Fibroblast of lung (primary cell): Measurements from ENCODE around the gene EHMT1. TPM values are rescaled to one million over a fixed set of nuclear protein-coding genes. Genes with fewer than 3 reads are reported as not detected.

Experiments
- DNase-seq, 2 donors: peaks; one replicate each; pipeline versions ENCODE4 v3.0.0 to v3.0.0-alpha.2; 2010; ENCODE audit warnings: low read depth in 2 of 2
- H2AFZ ChIP-seq: 2 replicates; pipeline ENCODE4 v1.5.1; 2012; ENCODE audit warnings: low read length, control low read depth, inconsistent platforms
- H3K27ac ChIP-seq: 2 replicates; pipeline ENCODE4 v1.5.1; 2011; ENCODE audit warnings: low read length, control low read depth; ENCODE audit not compliant: insufficient read depth
- H3K27me3 ChIP-seq: 2 replicates; pipeline ENCODE4 v1.5.1; 2011; ENCODE audit warnings: mild to moderate bottlenecking, low read length; ENCODE audit not compliant: control insufficient read depth, insufficient read depth
- H3K36me3 ChIP-seq: 2 replicates; pipeline ENCODE4 v1.5.1; 2011; ENCODE audit warnings: low read length; ENCODE audit not compliant: control insufficient read depth, insufficient read depth
- H3K4me1 ChIP-seq: 2 replicates; pipeline ENCODE4 v1.5.1; 2011; ENCODE audit warnings: low read length; ENCODE audit not compliant: control insufficient read depth, insufficient read depth; ENCODE audit errors: extremely low read depth
- H3K4me2 ChIP-seq: 2 replicates; pipeline ENCODE4 v1.5.1; 2011; ENCODE audit warnings: low read length, control low read depth; ENCODE audit not compliant: insufficient read depth; ENCODE audit errors: extremely low read depth
- H3K4me3 ChIP-seq, 4 experiments: fragments of 200-600 bp in 1 of 4; sonication (generic) in 1 of 4; replicated peaks in 1 of 4; 2 replicates each; pipeline ENCODE4 v1.5.1; 2011 to 2016; ENCODE audit warnings: low read length in 4 of 4, low read depth in 3 of 4, mild to moderate bottlenecking in 3 of 4, control low read depth in 2 of 4, inconsistent platforms in 1 of 4, mixed read lengths in 1 of 4; ENCODE audit not compliant: insufficient read depth in 1 of 4; ENCODE audit errors: control extremely low read depth in 1 of 4
- H3K79me2 ChIP-seq: 2 replicates; pipeline ENCODE4 v1.5.1; 2012; ENCODE audit warnings: mild to moderate bottlenecking, low read length, inconsistent platforms; ENCODE audit not compliant: control insufficient read depth, insufficient read depth
- H3K9ac ChIP-seq: 2 replicates; pipeline ENCODE4 v1.5.1; 2011; ENCODE audit warnings: mild to moderate bottlenecking, low read length, control low read depth; ENCODE audit not compliant: insufficient read depth
- H3K9me3 ChIP-seq: 2 replicates; pipeline ENCODE4 v1.5.1; 2012; ENCODE audit warnings: low read depth, low read length; ENCODE audit not compliant: control insufficient read depth, insufficient read depth
- H4K20me1 ChIP-seq: 2 replicates; pipeline ENCODE4 v1.5.1; 2011; ENCODE audit warnings: low read length; ENCODE audit not compliant: control insufficient read depth, insufficient read depth; ENCODE audit errors: extremely low read depth
- EZH2 ChIP-seq: IDR thresholded peaks from 2 replicates; pipeline ENCODE4 v1.5.1; 2012; ENCODE audit warnings: low read length, control low read depth, mild to moderate bottlenecking; ENCODE audit errors: missing control alignments
- polyA plus RNA-seq, 2 donors: library from polyadenylated mRNA; depleted of rRNA in 1 of 2; stranded (reverse) in 1 of 2; unstranded in 1 of 2; fragments of >200 nt; gene quantifications; 2 replicates each; pipeline ENCODE4 v1.2.1, GENCODE V29; 2011 to 2012; ENCODE audit warnings: missing spikeins in 1 of 2
- total RNA-seq: library from RNA; depleted of rRNA; stranded (reverse); fragments of >200 nt; gene quantifications from 2 replicates; pipeline ENCODE4 v1.2.1, GENCODE V29; 2014
- TF ChIP-seq, protein P1 (sequence below), 2 donors: IDR thresholded peaks in 1 of 2; conservative IDR thresholded peaks in 1 of 2; 1 replicate in 1 of 2; 2 replicates in 1 of 2; pipeline ENCODE4 v1.5.1; 2011 to 2012; ENCODE audit warnings: low read length in 2 of 2, control low read depth in 1 of 2, inconsistent platforms in 1 of 2, low read depth in 1 of 2, mild to moderate bottlenecking in 1 of 2

Gene EHMT1
- total and polyA plus RNA-seq, 2 donors (not counting 1 experiment from before 2014, with no cell fraction given), result 22.4 to 48.6 TPM

DNA sequence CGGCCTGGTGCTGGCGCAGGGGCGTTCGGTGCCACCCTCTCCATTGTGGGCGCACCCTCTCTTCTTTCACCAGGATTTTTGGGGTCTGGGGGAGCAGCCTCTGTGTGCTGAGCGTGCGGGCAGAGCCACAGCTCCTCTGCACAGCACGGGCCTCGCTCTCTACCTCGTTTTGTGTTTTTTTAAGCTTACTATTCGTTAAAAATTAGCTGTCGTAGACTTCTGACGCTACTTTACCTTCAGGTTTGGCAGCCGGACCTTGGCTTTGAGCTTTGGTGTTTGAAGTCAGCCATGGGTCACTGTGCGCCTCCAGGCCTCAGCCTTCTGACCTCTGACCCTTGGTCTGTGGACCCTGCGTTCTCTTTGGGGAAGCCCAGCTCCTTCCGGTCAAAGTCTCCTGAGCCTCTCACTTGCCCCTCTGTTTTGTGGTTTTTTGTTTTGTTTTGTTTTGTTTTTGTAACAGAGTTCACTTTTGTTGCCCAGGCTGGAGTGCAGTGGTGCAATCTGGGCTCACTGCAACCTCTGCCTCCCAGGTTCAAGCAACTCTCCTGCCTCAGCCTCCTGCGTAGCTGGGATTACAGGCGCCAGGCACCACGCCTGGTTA, 170.6 kb downstream of the EHMT1 start:
- Histone ChIP-seq H3K79me2 (no peaks in the 10 kb centered on the region), H4K20me1 (no peaks in the 10 kb centered on the region)
- no peak for TF ChIP-seq EZH2
- TF ChIP-seq, protein P1, sequence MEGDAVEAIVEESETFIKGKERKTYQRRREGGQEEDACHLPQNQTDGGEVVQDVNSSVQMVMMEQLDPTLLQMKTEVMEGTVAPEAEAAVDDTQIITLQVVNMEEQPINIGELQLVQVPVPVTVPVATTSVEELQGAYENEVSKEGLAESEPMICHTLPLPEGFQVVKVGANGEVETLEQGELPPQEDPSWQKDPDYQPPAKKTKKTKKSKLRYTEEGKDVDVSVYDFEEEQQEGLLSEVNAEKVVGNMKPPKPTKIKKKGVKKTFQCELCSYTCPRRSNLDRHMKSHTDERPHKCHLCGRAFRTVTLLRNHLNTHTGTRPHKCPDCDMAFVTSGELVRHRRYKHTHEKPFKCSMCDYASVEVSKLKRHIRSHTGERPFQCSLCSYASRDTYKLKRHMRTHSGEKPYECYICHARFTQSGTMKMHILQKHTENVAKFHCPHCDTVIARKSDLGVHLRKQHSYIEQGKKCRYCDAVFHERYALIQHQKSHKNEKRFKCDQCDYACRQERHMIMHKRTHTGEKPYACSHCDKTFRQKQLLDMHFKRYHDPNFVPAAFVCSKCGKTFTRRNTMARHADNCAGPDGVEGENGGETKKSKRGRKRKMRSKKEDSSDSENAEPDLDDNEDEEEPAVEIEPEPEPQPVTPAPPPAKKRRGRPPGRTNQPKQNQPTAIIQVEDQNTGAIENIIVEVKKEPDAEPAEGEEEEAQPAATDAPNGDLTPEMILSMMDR (conservative IDR thresholded peaks at IDR 0.05 in 1 of 2, IDR thresholded peaks at IDR 0.05 in 1 of 2; ENCODE audit: low read depth in 1 of 2, low read length in 2 of 2), result no peak

DNA sequence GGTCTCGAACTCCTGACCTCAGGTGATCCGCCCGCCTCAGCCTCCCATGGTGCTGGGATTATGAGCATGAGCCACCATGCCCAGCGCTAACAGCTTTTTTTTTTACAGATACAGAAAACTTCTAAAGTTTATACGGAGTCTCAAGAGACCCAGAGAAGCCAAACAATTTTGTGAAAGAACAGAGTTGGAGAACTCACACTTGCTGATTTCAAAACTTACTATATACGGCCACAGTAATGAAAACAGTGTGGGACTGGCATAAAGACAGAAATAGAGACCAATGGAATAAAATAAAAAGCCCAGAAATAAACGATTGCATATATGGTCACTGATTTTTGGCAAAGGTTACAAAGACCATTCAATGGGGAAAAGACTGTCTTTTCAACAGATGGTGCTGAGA, 173.1 kb downstream of the EHMT1 start:
- Histone ChIP-seq H3K4me2 (no peak overlapping the region), H3K27me3 (no peaks in the 10 kb centered on the region), H3K79me2 (no peaks in the 10 kb centered on the region), H3K36me3 (peaks cover 12% of the 10 kb centered on the region), H3K9ac (no peak overlapping the region), H3K9me3 (no peaks in the 10 kb centered on the region), H3K4me1 (no peaks in the 10 kb centered on the region), H2AFZ (no peak overlapping the region), H3K27ac (no peak overlapping the region), H4K20me1 (no peaks in the 10 kb centered on the region), H3K4me3 (no peak overlapping the region)
- no peak for TF ChIP-seq EZH2
- TF ChIP-seq, protein P1 (conservative IDR thresholded peaks at IDR 0.05 in 1 of 2, IDR thresholded peaks at IDR 0.05 in 1 of 2; ENCODE audit: low read depth in 1 of 2, low read length in 2 of 2), result no peak
- no peak for DNase-seq

More for the DNA sequence above, 170.6 kb downstream of the EHMT1 start:
- Histone ChIP-seq H3K27me3 (no peaks in the 10 kb centered on the region), H3K4me1 (no peaks in the 10 kb centered on the region), H2AFZ (no peak overlapping the region), H3K9ac (no peak overlapping the region), H3K9me3 (no peaks in the 10 kb centered on the region), H3K4me3 (no peak overlapping the region), H3K27ac (no peak overlapping the region), H3K36me3 (peaks cover 15% of the 10 kb centered on the region), H3K4me2 (no peak overlapping the region)
- no peak for DNase-seq

DNA sequence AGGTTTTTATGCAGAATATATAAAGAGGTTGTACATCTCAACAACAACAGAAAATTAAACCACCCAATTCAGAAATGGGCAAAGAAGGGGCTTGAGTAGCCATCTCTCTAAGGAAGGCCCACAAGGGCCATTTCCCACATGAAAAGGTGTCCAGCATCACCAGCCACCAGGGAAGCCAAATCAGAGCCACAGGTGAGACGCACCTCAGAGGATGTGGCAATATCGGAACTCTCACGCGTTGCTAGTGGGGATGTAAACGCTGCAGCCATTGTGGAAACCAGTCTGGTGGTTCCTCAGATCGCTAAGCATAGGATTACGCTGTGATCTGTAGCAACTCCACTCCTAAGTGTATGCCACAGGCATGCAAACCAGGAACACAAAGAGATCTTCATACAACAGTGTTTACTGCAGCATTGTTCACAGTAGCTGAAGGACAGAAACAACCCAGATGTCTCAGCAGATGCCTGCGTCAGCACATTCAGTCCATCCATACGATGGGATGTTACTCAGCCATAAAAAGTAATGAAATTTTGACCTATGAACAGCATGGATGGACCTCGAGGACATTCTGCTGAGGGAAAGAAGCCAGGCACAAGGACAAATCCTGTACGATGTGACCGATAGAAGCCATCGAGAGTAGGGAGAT, 174.5 kb downstream of the EHMT1 start:
- Histone ChIP-seq H4K20me1 (no peaks in the 10 kb centered on the region), H2AFZ (no peak overlapping the region), H3K27me3 (no peaks in the 10 kb centered on the region), H3K4me3 (no peak overlapping the region), H3K4me2 (no peak overlapping the region), H3K9me3 (no peaks in the 10 kb centered on the region), H3K27ac (no peak overlapping the region), H3K36me3 (peaks cover 16% of the 10 kb centered on the region), H3K4me1 (no peaks in the 10 kb centered on the region), H3K9ac (no peak overlapping the region), H3K79me2 (no peaks in the 10 kb centered on the region)
- TF ChIP-seq, protein P1 (conservative IDR thresholded peaks at IDR 0.05 in 1 of 2, IDR thresholded peaks at IDR 0.05 in 1 of 2; ENCODE audit: low read depth in 1 of 2, low read length in 2 of 2), result no peak
- TF ChIP-seq EZH2, result no peak
- no peak for DNase-seq
